Suppressor macrophage (primary cell): ENCODE data around the gene APOBEC3C.
"Not testable (repeated sequence)": the region's sequence is repeated elsewhere in the genome, so short reads cannot be mapped to it uniquely, and the experiment has no call there.

Experiments
- DNase-seq, 4 experiments: peaks; one replicate each; pipeline ENCODE4 v3.0.0-alpha.2; 2020 to 2022

The APOBEC3C gene

DNA sequence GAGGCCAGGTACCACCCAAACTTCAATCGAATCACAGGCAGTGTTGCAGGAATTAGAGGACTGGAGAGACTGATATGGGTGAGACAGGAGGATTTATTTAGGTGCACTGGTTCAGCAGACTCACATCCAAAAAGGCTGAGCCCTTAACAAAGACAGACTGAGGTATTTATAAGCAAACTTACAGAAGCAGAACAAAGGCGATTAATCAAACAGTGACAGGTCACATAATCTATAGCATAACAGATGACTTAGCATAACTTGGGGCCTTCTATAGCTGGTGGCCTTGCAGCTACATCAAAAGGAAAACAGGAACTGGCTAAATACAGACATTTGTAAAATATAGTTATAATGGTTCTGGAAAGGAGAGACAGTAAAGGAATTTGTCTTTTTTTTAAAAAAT lies 29.8 kb upstream of the APOBEC3C start:
- no peak for DNase-seq

DNA sequence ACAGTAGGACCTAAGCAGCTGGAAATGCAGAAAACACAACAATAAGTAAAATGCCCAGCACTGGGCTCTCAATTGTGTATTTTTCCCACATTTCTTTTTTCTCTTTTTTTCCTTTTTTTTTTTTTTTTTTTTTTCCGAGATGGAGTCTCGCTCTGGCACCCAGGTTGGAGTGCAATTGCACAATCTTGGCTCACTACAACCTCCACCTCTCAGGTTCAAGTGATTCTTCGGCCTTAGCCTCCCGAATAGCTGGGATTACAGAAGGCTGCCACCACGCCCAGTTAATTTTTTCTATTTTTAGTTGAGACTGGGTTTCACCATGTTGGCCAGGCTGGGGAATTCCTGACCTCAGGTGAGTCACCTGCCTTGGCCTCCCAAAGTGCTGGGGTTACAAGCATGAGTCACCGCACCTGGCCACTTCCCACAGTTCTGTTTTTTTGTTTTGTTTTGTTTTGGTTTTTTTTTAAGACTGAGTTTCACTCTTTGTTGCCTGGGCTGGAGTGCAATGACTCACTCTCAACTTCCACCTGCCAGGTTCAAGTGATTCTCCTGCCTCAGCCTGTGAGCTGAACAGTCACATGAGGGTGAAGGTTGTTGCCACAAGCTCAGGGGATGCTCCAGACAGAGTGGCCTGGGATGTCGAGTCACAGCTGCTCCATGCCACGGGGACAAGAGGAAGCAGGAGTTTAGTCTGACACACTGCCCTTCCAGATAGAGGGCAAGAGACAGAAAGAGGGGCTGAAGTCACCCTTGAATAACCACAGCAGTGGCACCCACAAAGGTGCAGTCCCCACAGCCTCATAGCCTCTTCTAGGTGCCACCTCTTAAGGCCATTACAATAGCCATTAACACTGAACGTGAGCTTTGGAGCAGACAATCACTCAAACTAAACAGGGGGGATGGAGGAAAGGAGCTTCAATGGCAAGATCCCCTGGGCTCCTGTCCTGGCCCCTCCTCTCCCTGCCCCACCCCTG lies 29.0 kb upstream of the APOBEC3C start:
- DNase-seq, result peak in 2 of 4 experiments; percentile 22 to 35

DNA sequence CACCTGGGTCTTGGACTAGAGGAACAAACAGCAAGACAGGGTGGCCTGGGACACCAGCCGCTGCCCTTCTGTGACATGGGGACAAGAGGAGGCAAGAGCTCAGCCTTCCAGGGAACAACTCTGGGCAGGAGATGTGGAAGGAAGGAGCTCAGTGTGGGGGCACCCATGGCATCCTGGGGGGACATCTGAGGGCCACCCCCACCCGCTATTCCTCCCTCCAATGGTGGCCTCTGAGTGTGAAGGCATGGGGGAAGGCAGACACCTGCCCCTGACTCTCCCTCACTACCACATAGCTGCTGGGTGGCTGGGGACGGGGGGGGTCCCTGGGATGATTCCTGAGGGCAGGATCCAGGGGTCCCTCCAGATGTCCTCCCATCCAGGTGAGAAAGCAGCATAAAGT lies 27.4 kb upstream of the APOBEC3C start:
- no peak for DNase-seq

DNA sequence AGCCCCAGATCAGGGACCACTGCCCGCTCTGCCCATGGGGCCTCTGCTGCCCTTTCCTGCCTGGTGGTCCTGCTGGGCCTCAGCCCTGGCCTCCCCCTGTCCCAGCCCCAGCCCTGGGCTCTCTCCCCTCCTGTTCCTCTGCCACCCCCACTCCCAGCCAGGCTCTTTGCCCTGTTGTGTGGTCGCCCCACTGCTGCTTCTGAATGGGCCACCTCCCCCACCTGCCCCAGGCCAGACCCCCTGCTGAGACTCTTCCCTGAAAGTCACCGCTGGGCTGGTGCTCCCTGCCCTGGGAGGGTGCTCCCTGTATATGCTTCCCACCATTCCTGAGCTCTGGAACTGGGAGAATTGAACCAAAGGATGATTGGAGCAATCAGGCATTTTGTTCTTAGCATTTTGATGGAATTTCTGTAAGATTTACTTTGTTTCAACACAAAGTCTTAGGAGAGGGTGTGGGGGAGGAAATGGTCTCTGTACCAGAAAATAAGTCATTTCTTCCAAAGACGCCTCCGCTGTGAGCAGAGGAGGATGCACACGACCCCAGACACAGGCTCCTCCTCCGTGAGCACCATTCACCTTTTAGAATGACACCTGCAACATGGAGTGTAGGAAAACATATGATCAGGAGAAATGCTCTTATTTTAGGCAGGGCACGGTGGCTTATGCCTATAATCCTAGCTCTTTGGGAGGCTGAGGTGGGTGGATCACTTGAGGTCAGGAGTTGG lies 26.7 kb upstream of the APOBEC3C start:
- no peak for DNase-seq

DNA sequence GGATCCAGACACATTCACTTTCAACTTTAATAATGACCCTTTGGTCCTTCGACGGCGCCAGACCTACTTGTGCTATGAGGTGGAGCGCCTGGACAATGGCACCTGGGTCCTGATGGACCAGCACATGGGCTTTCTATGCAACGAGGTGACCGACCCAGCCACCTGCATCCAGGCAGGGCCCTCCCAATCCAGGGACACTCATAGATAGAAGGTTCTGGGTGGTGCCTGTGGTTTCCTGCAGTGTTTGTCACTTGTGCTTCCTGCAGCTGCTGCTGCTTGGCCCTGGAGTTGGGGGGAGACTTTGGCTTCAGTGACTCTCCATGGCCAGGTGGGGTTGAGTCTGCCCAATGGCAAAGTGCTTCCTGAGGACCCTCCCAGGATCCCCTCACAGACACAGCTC lies 24.6 kb upstream of the APOBEC3C start:
- DNase-seq, result no peak

DNA sequence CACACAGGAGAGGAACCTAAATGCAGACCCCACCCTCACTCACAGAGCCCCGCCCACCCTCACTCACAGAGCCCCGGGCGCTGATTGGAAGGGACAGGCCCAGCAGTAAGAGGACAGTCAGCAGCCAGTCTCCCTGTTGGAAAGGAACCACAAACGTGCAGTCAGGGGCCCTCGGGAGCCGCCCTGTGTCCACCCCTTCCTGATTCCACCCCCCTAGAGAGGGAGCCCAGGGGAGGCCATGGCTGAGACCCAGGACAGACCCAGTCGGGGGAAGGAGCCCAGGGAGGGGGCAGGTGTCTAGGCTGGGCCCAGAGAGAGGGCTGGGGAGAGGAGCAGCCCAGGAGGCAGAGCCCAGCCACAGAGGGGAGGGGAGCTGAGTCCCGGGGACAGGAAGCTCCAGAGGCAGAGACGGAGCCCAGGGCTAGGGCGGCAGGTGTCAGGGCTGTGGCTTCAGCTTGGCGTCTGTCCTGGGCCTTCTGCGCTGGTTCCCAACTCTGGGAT lies 21.1 kb upstream of the APOBEC3C start:
- peak in 1 of 4 experiments; percentile 29 for DNase-seq

DNA sequence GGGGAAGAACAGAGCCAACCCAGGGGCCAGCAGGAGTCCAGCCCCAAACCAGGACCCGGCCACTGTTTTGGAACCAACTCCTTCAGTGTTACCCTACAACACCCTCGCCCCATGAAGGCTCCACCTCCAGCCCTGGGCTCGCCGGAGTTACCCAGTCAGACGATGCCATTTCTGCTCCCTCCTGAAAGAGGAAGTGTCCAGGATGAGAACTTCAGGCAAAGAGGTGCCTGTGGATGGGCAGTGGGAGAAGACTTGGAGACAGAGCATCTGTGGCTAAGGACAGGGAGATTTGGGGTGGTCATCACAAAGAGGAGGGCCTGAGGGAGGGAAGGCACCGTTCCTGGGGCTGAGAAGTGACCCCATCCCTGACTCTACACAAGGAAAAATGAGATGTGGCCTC lies 18.0 kb upstream of the APOBEC3C start:
- DNase-seq, result peak in 2 of 4 experiments; percentile 26 to 30

DNA sequence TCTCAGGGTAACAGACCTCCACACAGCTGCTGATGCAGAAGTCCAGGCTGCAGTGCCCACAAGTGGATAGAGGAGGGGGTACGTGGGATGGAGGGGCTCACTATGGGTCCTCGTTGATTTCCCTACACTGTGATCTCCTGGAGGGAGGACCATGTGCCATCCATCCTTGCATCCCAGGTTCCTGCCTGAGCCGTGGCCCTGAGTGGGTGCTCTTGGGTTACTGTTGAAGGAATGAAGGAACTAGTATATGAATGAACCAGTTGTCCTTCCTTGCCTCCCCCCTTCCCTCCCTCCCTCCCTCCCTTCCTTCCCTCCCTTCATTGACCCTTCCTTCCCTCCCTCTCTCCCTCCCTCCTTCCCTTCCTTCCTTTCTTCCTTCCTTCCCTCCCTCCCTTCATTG lies 16.5 kb upstream of the APOBEC3C start:
- DNase-seq, result no peak

DNA sequence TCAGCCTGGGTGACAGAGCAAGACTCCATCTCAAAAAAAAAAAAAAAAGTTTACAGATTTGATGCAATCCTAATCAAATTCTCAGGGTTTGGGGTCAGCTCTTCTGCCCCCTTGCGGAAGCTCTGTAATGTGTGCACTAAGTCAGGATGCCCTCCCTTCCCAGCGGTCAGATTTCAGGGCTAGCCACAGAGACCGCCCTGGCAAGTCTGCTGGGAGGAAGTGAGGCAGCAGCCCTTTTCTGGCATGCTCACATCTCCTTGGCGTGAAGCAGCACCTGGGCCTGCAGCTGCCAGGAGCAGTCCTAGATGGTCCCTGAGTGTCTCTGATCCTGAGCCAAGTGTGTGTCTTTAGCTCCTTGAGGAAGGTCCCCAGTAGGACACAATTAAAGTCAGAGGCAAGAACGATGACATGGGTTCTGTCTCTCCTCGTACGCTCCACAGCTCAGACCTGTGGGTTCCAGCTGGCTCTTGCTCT lies 10.9 kb upstream of the APOBEC3C start:
- DNase-seq, result peak; percentile 90 to 93 (median 92)

DNA sequence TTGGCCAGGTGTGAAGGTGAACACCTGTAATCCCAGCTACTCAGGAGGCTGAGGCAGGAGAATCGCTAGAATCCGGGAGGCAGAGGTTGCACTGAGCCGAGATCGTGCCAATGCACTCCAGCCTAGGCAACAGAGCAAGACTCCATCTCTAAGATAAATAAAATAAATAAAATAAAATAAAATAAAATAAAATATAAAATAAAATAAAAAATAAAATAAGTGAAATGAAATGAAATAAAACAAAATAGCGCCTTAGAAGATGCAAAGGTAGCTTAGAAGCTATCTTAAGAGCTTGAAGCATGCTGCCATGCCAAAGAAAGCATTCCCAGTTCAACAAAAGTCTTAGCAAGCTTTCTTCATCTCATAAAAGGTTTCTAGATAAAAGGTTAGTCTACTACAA lies 6.9 kb upstream of the APOBEC3C start:
- no peak for DNase-seq

DNA sequence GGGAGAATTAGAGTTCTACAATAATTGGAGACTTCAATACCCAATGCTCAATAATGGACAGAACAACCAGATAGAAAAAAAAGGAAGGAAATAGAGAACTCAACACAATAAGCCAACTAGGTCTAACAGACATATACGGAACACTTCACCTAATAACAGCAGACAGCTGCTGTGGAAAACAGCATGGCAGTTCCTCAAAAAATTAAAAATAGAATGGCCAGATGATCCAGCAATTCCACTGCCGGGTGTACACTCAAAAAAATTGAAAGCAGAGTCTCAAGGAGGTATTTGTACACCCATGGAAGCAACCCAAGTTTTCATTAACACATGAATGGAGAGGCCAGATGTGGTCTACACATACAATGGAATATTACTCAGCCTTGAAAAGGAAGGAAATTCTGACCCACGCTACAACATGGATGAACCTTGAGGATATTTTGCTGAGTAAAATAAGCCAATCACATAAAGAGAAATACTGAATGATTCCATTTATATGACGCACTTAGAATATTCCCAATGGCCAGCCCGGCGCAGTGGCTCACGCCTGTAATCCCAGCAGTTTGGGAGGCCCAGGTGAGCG lies 5.7 kb upstream of the APOBEC3C start:
- DNase-seq, result peak in 3 of 4 experiments; percentile 38 to 59 (median 59)

DNA sequence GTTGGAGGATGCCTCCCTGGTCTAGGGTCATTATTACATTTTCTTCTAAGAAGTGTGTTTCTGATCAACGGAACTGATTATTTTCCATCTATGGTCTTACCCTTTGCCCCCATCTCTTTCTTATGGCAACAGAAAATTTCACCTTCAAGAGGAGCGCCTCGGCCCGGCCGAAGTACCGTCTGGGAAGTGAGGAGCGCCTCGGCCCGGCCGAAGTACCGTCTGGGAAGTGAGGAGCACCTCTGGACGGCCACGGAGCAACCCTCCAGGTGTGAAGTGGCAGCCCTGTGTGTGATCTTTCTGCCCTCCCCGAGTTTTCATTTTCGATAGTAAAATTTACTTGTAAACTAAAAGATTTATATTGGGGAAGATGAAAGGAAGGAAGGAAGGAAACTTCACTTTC lies 3.1 kb upstream of the APOBEC3C start:
- no peak for DNase-seq

DNA sequence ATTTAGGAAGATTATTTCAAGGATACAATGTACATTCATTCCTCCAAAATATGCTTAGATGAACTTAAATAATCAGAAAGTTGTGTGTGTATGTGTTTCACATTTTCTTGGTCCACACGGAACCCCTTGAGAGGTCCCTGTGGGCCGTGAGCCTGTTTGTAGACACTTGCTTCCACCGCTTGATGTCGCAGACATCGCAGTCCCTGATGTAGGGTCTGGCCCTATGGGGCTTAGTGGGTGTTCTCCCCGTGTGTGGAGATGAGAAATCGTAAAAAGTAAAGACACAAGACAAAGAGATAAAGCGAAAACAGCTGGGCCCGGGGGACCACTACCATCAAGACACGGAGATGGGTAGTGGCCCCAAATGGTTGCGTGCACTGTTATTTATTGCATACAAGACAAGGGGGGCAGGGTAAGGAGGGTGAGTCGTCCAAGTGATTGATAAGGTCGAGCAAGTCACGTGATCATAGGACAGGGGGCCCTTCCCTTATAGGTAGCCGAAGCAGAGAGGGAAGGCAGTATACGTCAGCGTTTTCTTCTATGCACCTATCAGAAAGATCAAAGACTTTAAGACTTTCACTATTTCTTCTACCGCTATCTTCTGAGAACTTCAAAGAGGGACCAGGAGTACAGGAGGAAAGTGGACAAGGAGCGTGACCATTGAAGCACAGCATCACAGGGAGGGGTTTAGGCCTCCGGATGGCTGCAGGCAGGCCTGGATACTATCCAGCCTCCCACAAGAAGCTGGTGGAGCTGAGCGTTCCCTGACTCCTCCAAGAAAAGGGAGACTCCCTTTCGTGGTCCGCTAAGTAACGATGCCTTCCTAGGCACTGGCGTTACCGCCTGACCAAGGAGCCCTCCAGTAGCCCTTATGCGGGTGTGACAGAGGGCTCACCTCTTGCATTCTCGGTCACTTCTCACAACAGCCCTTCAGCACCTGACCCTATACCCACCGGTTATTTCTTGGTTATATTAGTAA lies 1.2 kb upstream of the APOBEC3C start:
- no peak for DNase-seq

DNA sequence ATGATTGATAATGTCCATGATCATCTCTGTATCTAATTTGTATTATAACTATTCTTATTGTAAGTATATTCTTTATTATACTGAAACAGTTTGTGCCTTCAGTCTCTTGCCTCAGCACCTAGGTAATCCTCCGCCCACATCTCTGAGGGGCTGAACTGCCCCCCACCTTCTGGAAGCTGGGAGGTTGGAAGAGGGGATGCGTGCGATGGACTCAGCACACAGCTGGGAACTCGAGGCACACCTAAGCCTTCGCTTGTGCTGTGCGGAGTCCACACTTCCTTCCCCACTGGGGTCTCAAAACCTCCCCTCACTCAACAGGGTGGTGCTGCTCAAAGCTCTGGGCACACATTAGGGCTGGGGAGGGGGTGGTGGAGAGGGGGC lies 506 bp upstream of the APOBEC3C start:
- not testable (repeated sequence) for DNase-seq

DNA sequence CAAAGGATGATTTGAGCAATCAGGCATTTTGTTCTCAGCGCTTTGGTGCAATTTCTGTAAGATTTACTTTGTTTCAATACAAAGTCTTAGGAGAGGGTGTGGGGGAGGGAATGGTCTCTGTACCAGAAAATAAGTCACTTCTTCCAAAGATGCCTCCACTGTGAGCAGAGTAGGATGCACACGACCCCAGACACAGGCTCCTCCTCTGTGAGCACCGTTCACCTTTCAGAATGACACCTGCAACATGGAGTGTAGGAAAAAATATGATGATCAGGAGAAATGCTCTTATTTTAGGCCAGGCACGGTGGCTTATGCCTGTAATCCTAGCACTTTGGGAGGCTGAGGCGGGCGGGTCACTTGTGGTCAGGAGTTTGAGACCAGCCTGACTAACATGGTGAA lies 665 bp downstream of the APOBEC3C start:
- DNase-seq, result not testable (repeated sequence)

DNA sequence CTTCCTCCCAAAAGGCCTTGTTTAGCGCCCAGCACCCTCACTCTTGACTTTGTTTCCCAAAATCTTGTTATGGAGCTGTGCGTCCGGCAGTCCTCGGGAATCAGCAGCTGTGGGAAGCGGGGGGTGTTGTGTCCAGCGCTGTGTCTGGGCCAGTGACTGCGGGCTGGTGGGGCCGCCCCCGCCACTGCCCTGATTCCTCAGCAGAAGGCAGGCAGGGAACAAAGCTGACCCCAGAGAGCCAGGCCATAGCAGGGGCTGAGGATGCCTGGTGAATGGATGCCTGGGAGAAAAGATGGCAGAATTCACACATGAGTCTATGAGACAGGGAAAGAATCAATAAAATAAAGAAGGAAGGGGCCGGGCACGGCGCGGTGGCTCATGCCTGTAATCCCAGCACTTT lies 2.5 kb downstream of the APOBEC3C start:
- no peak for DNase-seq

DNA sequence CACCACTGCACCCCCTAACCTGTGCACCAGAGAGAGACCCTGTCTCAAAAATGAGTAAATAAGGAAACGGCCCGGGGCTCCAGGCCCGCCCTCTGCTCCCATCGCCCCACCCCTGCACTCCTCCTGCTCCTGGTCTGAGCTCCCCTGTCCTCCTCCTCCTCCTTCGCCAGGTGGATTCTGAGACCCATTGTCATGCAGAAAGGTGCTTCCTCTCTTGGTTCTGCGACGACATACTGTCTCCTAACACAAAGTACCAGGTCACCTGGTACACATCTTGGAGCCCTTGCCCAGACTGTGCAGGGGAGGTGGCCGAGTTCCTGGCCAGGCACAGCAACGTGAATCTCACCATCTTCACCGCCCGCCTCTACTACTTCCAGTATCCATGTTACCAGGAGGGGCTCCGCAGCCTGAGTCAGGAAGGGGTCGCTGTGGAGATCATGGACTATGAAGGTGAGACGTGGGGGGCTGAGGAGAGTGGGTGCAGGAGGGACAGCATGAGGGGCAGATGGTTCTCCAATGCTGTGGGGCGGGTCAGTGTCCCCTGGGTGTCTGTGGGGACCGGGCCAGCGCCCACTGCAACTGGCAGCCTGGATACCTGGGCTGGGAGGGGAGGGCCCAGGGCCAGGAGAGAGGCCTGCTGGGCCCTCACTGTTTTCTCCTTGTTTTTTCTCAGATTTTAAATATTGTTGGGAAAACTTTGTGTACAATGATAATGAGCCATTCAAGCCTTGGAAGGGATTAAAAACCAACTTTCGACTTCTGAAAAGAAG lies 3.7 kb downstream of the APOBEC3C start:
- no peak for DNase-seq

DNA sequence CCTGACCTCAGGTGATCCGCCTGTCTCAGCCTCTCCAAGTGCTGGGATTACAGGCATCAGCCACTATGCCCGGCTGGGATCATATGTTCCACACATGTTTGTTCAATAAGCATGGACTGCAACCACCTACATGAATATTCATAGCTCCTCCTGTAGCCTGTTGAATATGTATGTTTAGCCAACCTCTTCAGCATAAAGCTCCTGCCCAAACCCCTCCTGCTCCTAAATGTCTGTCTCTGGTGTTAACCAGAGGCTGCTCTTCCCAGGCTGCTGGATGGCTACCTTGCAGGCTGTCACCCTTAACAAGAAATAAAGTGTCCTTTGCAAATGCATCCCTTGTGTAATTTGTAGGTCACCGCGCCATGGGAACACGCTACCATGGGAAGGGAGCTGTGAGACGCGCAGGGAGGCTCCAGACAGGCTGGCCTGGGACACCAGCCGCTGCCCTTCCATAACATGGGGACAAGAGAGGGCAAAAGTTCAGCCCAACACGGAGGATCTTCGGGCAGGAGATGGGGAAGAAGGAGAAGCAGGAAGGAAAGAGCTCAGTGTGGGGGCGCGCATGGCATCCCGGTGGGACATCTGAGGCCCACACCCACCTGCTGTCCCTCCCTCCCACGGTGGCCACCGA lies 6.1 kb downstream of the APOBEC3C start:
- peak in 1 of 4 experiments; percentile 6 for DNase-seq

DNA sequence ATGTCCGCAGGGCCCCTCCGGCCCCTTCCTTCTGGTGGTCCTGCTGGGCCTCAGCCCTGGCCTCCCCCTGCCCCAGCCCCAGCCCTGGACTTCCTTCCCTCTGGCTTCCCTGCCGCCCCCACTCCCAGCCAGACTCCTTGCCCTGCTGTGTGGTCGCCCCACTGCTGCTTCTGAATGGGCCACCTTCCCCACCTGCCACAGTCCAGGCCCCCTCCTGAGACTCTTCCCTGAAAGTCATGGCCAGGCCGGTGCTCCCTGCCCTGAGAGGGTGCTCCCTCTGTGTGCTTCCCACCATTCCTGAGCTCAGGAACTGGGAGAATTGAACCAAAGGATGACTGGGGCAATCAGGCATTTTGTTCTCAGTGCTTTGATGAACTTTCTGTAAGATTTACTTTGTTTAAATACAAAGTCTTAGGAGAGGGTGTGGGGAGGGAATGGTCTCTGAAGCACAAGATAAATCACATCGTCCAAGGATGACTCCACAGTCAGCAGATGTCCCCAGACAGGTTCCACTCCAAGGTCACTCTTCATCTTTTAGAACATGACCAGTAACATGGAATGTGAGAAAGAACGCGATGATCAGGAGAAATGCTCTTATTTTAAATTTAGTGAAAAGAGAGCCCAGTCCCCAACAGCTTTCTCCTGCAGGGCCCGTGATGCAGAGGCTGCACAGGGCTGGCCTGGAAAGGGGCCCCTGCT lies 7.6 kb downstream of the APOBEC3C start:
- no peak for DNase-seq
